Activated T-cell treated with anti-CD3 and anti-CD28 coated beads, Interleukin-2, amount 50 U/mL, for 4 hours (primary cell): ENCODE data around the gene PEF1. TPM values are rescaled to one million over a fixed set of nuclear protein-coding genes. Genes with fewer than 3 reads are reported as not detected.
A peak's percentile ranks its signal among the peaks of the same experiment; 100 is the strongest.

Experiments used
- ATAC-seq, 2 donors: fragments of 200-7000 bp; cut with Tn5 transposase; one replicate each; pipeline ENCODE4 v1.10.0; 2021
- DNase-seq: peaks from one replicate; pipeline ENCODE4 v3.0.0-alpha.2; 2020
- H3K27me3 Mint-ChIP-seq: one replicate; pipeline ENCODE4 v1.8.0; 2021; ENCODE audit warnings: low read depth, mixed read lengths
- H3K36me3 Mint-ChIP-seq: one replicate; pipeline ENCODE4 v1.8.0; 2022; ENCODE audit warnings: mixed read lengths; ENCODE audit not compliant: insufficient read depth
- H3K4me1 Mint-ChIP-seq: one replicate; pipeline ENCODE4 v1.8.0; 2021; ENCODE audit warnings: low read depth, mixed read lengths
- H3K4me3 Mint-ChIP-seq: one replicate; pipeline ENCODE4 v1.8.0; 2021; ENCODE audit warnings: mild to moderate bottlenecking, moderate library complexity, mixed read lengths
- H3K9me3 Mint-ChIP-seq: one replicate; pipeline ENCODE4 v1.8.0; 2021; ENCODE audit warnings: mixed read lengths
- total RNA-seq, 3 donors: library from RNA; stranded (reverse); gene quantifications; one replicate each; pipeline ENCODE4 v1.2.1, GENCODE V29; 2021

PEF1 gene
- total RNA-seq, 3 donors from 2014 or later, result 67.0 to 73.9 (median 71.5) TPM

GRCh38 chr1:31655104-31655503 is 10.4 kb upstream of the PEF1 start:
- H3K27me3 Mint-ChIP-seq, result peaks cover 2% of the 10 kb centered on the region
- no peak for DNase-seq
- no peaks in the 10 kb centered on the region for H3K4me1 Mint-ChIP-seq

GRCh38 chr1:31654474-31654776 is 9.7 kb upstream of the PEF1 start:
- H3K36me3 Mint-ChIP-seq, result no peaks in the 10 kb centered on the region
- ATAC-seq (no peak), DNase-seq (no peak)
- no peak overlapping the region for H3K4me3 Mint-ChIP-seq
- H3K9me3 Mint-ChIP-seq, result no peaks in the 10 kb centered on the region
- H3K27me3 Mint-ChIP-seq, result peaks cover 2% of the 10 kb centered on the region
- H3K4me1 Mint-ChIP-seq, result no peaks in the 10 kb centered on the region

More at GRCh38 chr1:31655104-31655503, 10.4 kb upstream of the PEF1 start:
- Mint-ChIP-seq H3K4me3 (no peak overlapping the region), H3K36me3 (no peaks in the 10 kb centered on the region), H3K9me3 (no peaks in the 10 kb centered on the region)
- ATAC-seq, result no peak

GRCh38 chr1:31653717-31654473 is 9.2 kb upstream of the PEF1 start:
- no peaks in the 10 kb centered on the region for H3K9me3 Mint-ChIP-seq
- peaks cover 2% of the 10 kb centered on the region for H3K27me3 Mint-ChIP-seq
- no peaks in the 10 kb centered on the region for H3K36me3 Mint-ChIP-seq
- DNase-seq (no peak), ATAC-seq (no peak)
- no peaks in the 10 kb centered on the region for H3K4me1 Mint-ChIP-seq
- no peak overlapping the region for H3K4me3 Mint-ChIP-seq

DNA sequence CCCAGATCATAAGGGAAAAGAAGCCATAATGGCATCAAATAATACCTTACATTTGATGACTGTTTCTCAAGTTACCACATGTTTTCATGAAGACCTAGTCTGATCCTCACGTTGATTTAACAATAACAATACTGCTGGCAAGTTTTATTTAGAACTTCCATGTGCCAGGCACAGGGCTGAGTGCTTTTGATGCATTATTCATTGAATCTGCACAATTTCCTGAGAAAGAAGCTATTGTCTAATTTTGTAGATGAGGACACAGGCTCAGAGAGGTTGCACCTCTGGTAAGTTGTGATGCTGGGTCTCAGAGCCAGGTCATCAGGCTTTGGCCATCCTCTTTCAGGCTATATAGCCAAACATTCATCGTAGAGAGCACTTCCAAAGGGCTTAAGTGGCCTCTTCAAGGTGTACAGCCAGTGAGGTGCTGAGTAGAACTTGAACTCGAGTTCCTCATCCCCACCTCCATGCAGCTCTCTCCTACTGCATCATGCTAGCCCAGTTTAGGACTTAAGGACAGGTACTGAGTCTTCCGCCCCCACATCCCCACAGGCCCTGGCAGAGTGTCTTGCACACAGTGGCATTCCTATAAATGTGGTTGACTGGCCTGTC is 8.3 kb upstream of the PEF1 start:
- no peaks in the 10 kb centered on the region for H3K36me3 Mint-ChIP-seq
- H3K9me3 Mint-ChIP-seq, result no peaks in the 10 kb centered on the region
- no peak overlapping the region for H3K4me3 Mint-ChIP-seq

DNA sequence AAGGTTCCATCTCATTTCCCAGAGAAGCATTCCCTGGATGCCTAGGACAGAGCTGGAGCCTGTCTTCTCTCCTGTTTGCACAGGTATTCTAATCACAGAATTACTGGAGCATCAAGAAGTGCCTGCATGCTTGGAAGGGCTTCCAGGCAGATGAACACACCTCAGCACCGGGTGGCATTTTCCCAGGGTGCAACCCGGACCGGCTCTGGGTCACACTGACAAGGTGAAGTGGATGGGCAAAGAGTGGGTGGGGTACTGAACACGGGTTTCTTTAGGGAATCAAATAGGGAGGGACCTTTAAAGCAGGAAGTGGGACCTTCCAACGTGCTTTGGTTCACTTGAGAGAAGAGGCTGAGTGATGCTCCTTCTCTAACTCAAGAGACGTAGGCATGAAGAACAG is 7.1 kb upstream of the PEF1 start:
- H3K9me3 Mint-ChIP-seq, result no peaks in the 10 kb centered on the region

More for the DNA sequence above, 8.3 kb upstream of the PEF1 start:
- no peaks in the 10 kb centered on the region for H3K4me1 Mint-ChIP-seq
- no peak for DNase-seq
- peaks cover 2% of the 10 kb centered on the region for H3K27me3 Mint-ChIP-seq
- no peak for ATAC-seq

GRCh38 chr1:31651089-31651420 is 6.4 kb upstream of the PEF1 start:
- ATAC-seq (no peak), DNase-seq (no peak)
- H3K9me3 Mint-ChIP-seq, result peaks cover 3% of the 10 kb centered on the region
- no peaks in the 10 kb centered on the region for H3K36me3 Mint-ChIP-seq
- peaks cover 2% of the 10 kb centered on the region for H3K27me3 Mint-ChIP-seq
- peaks cover 6% of the 10 kb centered on the region for H3K4me1 Mint-ChIP-seq
- no peak overlapping the region for H3K4me3 Mint-ChIP-seq

More for the DNA sequence above, 7.1 kb upstream of the PEF1 start:
- ATAC-seq (no peak), DNase-seq (no peak)
- Mint-ChIP-seq H3K4me1 (peaks cover 2% of the 10 kb centered on the region), H3K36me3 (no peaks in the 10 kb centered on the region), H3K27me3 (peaks cover 2% of the 10 kb centered on the region), H3K4me3 (no peak overlapping the region)

GRCh38 chr1:31650161-31651088 is 5.7 kb upstream of the PEF1 start:
- Mint-ChIP-seq H3K4me1 (peaks cover 12% of the 10 kb centered on the region), H3K9me3 (peaks cover 3% of the 10 kb centered on the region), H3K27me3 (peaks cover 1% of the 10 kb centered on the region), H3K4me3 (no peak overlapping the region), H3K36me3 (no peaks in the 10 kb centered on the region)
- ATAC-seq (no peak), DNase-seq (no peak)

GRCh38 chr1:31648641-31649357 is 4.1 kb upstream of the PEF1 start:
- H3K4me3 Mint-ChIP-seq, result no peak overlapping the region
- H3K4me1 Mint-ChIP-seq, result peaks cover 23% of the 10 kb centered on the region
- H3K27me3 Mint-ChIP-seq, result no peaks in the 10 kb centered on the region
- H3K9me3 Mint-ChIP-seq, result peaks cover 3% of the 10 kb centered on the region
- ATAC-seq (no peak), DNase-seq (no peak)
- H3K36me3 Mint-ChIP-seq, result no peaks in the 10 kb centered on the region

DNA sequence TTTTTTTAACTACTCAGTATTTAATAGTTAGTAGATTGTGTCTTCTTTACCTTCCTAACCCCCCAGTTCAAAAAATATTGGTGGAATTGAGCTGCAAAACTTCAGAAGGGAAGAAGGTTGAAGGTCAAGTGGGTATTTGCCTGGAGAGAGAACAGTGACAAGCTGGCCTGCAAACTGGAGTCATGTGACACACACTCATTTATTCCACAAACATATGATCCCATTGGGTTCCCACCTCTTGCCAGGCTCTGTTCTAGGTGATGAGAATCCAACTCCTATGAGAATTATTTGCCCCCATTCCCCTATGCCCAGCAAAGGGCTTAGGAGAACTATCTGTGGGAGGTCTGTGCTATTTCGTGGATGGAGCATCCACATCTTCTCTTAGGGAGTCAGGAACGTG is 3.5 kb upstream of the PEF1 start:
- H3K9me3 Mint-ChIP-seq, result peaks cover 3% of the 10 kb centered on the region
- no peak overlapping the region for H3K4me3 Mint-ChIP-seq
- H3K36me3 Mint-ChIP-seq, result no peaks in the 10 kb centered on the region
- DNase-seq, result no peak
- no peaks in the 10 kb centered on the region for H3K27me3 Mint-ChIP-seq
- peaks cover 28% of the 10 kb centered on the region for H3K4me1 Mint-ChIP-seq
- ATAC-seq, result no peak

DNA sequence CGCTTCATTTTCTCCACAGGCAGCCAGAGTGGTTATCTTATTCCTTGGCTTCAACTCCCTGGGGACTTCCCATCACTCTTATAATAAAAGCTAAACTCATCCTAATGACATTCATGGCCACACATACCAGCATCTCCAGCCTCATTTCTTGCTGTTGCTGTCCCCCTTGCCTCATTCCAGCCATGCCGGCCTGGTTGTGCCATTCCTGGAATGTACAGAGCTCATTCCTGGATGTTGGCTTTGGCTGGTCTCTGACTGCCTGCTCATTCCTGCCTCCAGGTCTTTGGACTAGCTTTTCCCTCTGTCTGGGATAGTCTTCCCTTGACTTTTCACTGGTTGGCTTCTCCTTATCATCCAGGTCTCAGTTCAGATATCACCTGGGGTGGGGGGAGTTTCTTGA is 2.4 kb upstream of the PEF1 start:
- ATAC-seq (no peak), DNase-seq (no peak)
- H3K9me3 Mint-ChIP-seq, result peaks cover 3% of the 10 kb centered on the region
- H3K36me3 Mint-ChIP-seq, result no peaks in the 10 kb centered on the region
- H3K27me3 Mint-ChIP-seq, result no peaks in the 10 kb centered on the region
- peak overlapping the region; percentile 14 for H3K4me3 Mint-ChIP-seq
- H3K4me1 Mint-ChIP-seq, result peaks cover 34% of the 10 kb centered on the region

GRCh38 chr1:31646259-31646960 is 1.7 kb upstream of the PEF1 start:
- Mint-ChIP-seq H3K27me3 (no peaks in the 10 kb centered on the region), H3K4me1 (peaks cover 34% of the 10 kb centered on the region), H3K9me3 (peaks cover 3% of the 10 kb centered on the region), H3K36me3 (no peaks in the 10 kb centered on the region), H3K4me3 (peak overlapping the region; percentile 99)
- no peak for ATAC-seq
- no peak for DNase-seq

GRCh38 chr1:31645274-31645568 is 545 bp upstream of the PEF1 start:
- H3K4me1 Mint-ChIP-seq, result peaks cover 34% of the 10 kb centered on the region
- no peaks in the 10 kb centered on the region for H3K36me3 Mint-ChIP-seq
- H3K27me3 Mint-ChIP-seq, result no peaks in the 10 kb centered on the region
- H3K9me3 Mint-ChIP-seq, result peaks cover 3% of the 10 kb centered on the region
- H3K4me3 Mint-ChIP-seq, result peak overlapping the region; percentile 99
- ATAC-seq (no peak), DNase-seq (no peak)

DNA sequence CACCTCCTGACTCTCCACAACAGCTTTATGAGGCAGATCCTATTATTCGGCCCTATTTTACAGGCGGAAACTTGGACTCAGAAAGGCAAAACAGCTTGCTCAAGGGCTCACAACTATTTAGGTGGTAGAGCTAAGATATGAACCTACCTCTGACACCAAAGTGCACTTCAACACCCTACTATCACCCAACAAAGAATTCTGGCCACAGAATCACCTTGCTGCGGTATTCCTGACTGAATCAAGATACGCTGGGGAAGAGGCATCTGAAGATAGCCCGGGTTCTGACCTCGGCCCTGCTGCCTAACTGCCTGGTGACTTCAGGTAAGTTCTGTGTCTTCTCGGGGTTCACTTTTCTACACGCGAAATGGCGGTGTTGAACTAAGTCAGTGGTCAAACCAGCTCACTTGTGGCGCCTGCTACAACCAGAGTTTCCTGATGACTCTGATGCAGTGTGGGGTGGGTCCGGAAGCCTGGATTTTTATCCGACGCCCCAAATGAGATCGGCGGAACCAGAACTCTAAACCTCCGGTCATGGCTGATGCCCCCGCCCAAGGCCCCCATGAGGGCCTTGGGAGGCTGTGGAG is 608 bp downstream of the PEF1 start:
- peaks cover 3% of the 10 kb centered on the region for H3K9me3 Mint-ChIP-seq
- DNase-seq (no peak), ATAC-seq (peak; percentile 53 to 59)
- H3K4me1 Mint-ChIP-seq, result peaks cover 34% of the 10 kb centered on the region
- H3K4me3 Mint-ChIP-seq, result peak overlapping the region; percentile 99
- H3K36me3 Mint-ChIP-seq, result no peaks in the 10 kb centered on the region
- no peaks in the 10 kb centered on the region for H3K27me3 Mint-ChIP-seq
